HG02885 (cell line): ENCODE measurements around the gene KIRREL2.
"Not testable (repeated sequence)": the region's sequence is repeated elsewhere in the genome, so short reads cannot be mapped to it uniquely, and the experiment has no call there.

Experiments
- ATAC-seq: cut with Tn5 transposase; IDR thresholded peaks from one replicate; pipeline ENCODE4 v1.9.1; 2021; ENCODE audit warnings: mild to moderate bottlenecking; ENCODE audit not compliant: unreplicated experiment, poor library complexity

KIRREL2 gene

GRCh38 chr19:35895911-35896642 is 39.4 kb downstream of the KIRREL2 start:
- no peak for ATAC-seq

DNA sequence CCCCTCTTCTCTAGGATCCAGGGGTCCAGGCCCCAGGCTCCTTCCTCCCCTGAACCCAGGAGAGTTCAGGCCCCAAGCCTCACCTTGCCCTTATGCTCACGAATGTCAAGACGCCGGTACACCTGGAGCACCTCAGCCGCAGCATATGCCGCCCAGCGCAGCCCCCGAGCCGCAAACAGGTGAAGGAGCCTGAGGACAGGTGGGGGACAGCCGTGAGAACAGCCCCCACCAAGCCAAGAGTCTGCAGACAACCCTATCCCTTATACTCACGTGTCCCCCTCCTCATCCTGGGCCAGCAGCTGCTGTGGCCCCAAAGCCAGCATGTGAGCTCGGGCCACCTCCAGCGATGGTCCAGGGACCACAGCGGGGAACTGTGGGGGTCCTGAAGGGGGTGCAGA is 39.9 kb downstream of the KIRREL2 start:
- no peak for ATAC-seq

GRCh38 chr19:35897706-35898451 is 41.2 kb downstream of the KIRREL2 start:
- ATAC-seq: no peak

- no peak for ATAC-seq
Observed at GRCh38 chr19:35898499-35898809, 41.7 kb downstream of the KIRREL2 start.

DNA sequence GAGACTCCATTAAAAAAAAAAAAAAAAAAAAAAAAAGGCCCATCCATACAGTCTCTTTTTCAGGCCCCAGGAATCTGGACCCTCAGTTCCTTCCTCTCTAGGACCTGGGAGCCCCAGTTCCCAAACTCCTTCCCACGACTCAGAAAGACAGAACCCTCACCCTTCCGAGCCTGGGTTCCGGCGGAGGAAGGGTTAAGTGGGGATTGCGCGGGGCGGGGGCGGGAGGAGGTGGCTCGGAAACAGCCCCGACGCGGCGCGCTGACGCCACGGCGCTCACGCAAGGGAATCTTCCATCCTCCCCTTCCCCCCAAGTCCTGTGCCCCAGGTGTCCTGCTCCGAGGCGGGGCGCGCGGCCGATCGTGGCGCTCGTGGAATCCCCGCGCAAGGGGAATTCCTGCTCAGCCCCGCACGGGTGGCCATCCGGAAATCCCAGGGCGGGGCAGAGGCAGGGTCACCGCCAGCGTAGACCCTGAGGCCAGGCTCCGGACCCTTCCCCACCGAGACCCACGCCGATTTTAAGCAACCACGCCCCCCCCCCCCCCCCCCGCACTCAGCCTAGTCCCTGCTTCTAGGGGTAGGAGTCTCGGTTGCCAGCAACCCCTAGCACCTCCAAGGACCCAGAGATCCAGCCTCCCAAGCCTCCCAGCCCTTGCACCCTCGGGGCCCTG is 43.0 kb downstream of the KIRREL2 start:
- ATAC-seq: peak; percentile 57

- ATAC-seq: no peak
Observed at GRCh38 chr19:35901055-35901644, 44.4 kb downstream of the KIRREL2 start.

DNA sequence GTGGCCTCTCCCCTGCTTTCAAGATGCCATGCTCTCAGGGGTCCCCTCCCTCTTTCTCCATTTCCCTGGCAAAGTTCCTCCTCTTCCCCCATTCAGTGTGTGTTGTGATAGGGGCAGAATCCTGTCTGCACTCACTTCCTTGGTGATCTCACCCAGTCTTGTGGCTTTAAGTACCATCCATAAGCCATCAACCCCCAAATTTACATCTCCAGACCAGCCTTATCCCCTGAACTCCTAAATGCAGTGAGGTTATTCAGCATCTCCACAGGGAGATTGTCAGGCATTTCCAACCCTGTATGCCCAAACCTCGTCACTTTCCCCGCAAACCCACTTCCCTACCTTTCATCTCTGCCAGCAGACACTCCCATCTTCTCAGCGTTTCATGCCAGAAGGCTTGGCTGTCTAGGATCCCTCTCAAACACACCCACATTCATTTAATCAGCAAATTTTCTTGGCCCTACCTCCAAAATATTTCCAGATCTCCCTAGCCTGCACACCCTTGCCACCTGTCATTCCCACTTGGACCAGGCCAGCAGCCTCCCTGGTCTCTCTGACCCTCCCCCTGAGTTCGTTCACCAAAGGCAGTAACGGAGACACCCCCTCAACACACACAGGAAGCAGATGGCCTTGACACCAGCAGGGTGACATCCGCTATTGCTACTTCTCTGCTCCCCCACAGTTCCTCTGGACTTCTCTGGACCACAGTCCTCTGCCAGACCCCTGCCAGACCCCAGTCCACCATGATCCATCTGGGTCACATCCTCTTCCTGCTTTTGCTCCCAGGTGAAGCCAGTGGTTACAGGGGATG is 45.3 kb downstream of the KIRREL2 start, which contains the start of gene HCST:
Gene HCST, plus strand, starts transcription at position 676 of the 808 bp plus-strand sequence. Its CDS starts 65 bp downstream, at position 741.
- no peak for ATAC-seq

GRCh38 chr19:35902870-35903475 is 46.3 kb downstream of the KIRREL2 start:
- no peak for ATAC-seq

GRCh38 chr19:35903550-35904179 is 47.0 kb downstream of the KIRREL2 start:
- ATAC-seq: peak; percentile 44

DNA sequence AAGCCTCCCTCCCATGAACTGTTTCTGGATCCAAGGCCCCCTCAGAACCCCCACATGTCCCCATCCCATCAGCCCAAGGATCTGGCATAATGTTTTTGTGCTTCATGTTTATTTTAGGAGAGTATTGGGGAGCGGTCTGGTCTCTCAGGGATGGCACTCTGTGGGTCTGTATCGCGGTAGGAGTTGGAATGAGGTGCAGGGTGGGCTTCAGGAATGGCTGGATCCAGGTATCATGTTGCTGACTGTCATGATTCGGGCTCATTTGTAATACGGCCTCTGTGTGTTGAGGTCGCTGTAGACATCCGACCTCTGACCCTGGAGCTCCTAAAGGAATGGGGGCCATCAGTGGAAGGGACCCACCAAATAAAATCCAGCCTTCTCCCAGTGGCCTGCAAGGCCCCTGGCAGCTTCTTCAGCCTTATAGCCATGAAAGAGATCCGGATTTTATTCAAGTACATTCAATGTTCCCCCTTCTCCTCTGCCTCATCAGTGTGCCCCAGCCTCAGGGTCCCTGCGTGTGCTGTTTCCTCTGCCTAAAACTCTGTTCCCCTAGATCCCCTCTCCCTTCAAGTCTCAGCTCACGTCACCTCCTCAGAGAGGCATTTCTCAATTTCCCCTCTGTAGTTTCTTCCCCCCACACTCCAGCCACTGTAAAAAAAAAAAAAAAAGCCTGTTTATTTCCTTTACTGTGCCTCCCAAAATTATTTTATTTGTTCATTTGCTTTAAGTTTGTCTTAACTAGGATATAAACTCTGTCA is 47.8 kb downstream of the KIRREL2 start:
- no peak for ATAC-seq

- no peak for ATAC-seq
Observed at GRCh38 chr19:35905178-35905727, 48.5 kb downstream of the KIRREL2 start.

DNA sequence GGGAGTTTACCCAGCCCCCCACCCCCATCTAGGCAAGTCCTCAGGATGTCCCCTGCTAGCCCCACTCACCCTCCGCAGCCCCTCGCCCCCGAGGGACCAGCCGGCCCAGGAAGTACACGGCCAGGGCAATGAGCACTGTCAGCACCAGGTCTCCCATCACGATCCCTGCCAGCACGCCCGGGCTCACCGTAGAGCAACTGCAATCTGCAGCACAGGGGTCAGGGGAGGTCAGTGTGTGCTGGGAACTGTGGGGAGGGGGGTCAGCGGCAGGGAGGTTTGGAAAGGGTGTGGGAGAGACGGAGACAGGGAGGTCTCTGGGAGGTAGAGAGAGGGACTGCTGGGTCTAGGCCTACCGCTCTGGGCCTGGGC is 50.6 kb downstream of the KIRREL2 start:
- no peak for ATAC-seq

DNA sequence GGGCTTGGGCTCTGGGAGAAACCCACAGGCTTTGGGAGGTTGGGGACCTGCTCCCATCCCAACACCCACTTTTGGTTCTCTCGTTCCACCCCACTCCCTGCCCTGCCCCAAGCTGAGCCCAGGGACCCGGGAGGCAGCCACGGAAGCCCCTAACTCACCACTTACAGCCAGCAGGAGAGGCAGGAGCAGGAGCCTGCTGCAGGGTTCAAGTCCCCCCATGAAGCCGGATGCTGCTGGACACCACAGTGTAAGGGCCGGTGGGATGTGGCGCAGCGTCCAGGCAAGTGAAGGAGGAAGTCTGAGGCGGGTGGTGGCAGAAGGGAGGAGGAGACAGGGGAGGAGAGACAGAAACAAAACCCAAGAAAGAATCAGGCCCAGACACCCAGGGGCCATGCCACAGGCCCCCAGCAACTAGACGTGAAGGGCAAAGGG is 51.3 kb downstream of the KIRREL2 start, which contains the start of gene TYROBP:
Gene TYROBP, minus strand, starts transcription at position 286 of the 432 bp plus-strand sequence. Its CDS starts 67 bp downstream, at position 219.
- ATAC-seq: no peak

- ATAC-seq: no peak
Observed at GRCh38 chr19:35908973-35909683, 52.4 kb downstream of the KIRREL2 start.

DNA sequence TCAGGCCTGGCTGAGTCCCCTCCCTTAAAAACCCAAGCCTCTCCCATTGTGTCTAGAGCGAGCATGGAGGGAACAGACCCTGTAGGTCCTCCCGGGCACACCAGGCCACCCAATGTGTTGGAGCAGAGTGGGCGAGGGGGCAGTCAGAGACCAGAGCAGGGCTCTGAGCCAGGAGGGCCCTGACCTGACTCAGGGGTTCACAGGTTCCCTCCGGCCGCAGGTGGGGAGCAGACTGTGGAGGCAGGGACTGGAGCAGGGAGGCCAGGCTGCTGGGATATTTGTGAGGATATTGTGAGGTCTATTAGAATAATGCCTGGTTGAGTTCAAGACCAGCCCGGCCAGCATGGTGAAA is 52.9 kb downstream of the KIRREL2 start:
- no peak for ATAC-seq

DNA sequence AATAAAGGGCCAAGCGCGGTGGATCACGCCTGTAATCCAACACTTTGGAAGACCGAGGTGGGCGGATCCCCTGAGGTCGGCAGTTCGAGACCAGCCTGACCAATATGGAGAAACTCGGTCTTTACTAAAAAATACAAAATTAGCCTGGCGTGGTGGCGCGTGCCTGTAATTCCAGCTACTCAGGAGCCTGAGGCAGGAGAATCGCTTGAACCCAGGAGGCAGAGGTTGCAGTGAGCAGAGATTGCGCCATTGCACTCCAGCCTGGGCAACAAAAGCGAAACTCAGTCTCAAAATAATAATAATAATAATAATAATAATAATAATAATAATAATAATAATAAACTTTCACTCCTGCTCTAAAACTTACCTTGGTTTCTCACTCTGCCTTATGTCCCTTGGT is 53.6 kb downstream of the KIRREL2 start:
- not testable (repeated sequence) for ATAC-seq

DNA sequence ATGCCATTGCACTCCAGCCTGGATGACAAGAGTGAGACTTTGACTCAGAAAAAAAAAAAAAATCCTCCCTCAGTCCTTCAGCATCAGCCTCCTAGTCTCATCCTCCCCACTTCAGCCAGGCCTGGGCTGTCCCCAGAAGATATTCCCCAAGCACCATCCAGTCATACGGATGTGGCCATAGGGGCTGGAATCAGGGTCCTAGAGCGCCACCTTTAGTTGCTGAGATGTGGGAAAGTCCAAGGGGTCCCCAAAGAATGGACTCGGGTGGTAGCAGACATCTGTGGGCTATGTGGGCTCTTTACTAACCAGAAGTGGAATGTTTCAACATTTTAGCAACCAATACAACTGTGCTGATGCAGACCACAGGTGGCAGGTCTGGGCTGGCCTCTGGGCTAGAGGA is 54.5 kb downstream of the KIRREL2 start:
- ATAC-seq: no peak

DNA sequence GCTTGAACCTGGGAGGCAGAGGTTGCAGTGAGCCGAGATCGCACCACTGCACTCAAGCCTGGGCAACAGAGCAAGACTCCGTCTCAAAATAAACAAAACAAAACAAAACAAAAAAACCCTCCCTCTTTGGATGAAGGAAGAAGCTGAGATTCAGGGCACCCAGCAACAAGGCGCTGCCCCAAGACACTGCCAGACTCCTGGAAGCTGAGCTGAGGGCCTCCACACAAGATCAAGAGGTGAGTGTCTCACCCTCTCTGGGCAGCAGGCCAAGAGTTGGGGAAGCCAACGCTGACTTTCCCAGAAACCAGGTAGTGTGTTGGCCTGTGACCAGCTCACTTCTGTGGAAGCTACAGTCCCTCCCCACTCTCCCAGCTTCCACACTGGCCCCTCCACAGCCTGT is 55.1 kb downstream of the KIRREL2 start:
- no peak for ATAC-seq
